C4-2B (cell line): ENCODE results near the gene SPDYC.
"Not testable (repeated sequence)": the region's sequence is repeated elsewhere in the genome, so short reads cannot be mapped to it uniquely, and the experiment has no call there.

Source experiments
- H3K27ac ChIP-seq: fragments of 450-650 bp; 2 replicates; pipeline ENCODE4 v1.5.1; 2017
- ZFX ChIP-seq: fragments of 450-650 bp; IDR thresholded peaks from 2 replicates; pipeline ENCODE4 v1.6.1; 2017
- TF ChIP-seq, protein P1 (sequence below): fragments of 450-650 bp; conservative IDR thresholded peaks from 2 replicates; pipeline ENCODE4 v1.5.1; 2017; ENCODE audit warnings: mild to moderate bottlenecking

The SPDYC gene

DNA sequence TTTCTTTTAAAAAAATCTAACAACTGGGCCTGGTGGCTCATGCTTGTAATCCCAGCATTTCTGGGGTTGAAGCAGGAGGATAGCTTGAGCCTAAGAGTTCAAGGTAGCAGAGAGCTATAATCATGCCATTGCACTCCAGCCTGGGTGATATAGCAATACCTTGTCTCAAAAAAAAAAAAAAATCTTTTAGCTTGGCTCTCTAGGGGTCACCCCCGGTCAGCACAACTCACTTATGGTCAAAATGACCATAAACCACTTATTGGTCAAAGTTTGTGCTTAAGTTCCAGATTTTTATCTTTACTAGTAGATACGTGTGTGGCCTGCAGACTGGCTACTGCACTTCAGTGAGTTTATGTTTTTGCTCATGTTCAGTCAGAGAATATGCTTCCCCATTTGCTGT, 6.3 kb upstream of the SPDYC start:
- TF ChIP-seq, protein P1, sequence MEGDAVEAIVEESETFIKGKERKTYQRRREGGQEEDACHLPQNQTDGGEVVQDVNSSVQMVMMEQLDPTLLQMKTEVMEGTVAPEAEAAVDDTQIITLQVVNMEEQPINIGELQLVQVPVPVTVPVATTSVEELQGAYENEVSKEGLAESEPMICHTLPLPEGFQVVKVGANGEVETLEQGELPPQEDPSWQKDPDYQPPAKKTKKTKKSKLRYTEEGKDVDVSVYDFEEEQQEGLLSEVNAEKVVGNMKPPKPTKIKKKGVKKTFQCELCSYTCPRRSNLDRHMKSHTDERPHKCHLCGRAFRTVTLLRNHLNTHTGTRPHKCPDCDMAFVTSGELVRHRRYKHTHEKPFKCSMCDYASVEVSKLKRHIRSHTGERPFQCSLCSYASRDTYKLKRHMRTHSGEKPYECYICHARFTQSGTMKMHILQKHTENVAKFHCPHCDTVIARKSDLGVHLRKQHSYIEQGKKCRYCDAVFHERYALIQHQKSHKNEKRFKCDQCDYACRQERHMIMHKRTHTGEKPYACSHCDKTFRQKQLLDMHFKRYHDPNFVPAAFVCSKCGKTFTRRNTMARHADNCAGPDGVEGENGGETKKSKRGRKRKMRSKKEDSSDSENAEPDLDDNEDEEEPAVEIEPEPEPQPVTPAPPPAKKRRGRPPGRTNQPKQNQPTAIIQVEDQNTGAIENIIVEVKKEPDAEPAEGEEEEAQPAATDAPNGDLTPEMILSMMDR = no peak
- TF ChIP-seq ZFX = no peak

DNA sequence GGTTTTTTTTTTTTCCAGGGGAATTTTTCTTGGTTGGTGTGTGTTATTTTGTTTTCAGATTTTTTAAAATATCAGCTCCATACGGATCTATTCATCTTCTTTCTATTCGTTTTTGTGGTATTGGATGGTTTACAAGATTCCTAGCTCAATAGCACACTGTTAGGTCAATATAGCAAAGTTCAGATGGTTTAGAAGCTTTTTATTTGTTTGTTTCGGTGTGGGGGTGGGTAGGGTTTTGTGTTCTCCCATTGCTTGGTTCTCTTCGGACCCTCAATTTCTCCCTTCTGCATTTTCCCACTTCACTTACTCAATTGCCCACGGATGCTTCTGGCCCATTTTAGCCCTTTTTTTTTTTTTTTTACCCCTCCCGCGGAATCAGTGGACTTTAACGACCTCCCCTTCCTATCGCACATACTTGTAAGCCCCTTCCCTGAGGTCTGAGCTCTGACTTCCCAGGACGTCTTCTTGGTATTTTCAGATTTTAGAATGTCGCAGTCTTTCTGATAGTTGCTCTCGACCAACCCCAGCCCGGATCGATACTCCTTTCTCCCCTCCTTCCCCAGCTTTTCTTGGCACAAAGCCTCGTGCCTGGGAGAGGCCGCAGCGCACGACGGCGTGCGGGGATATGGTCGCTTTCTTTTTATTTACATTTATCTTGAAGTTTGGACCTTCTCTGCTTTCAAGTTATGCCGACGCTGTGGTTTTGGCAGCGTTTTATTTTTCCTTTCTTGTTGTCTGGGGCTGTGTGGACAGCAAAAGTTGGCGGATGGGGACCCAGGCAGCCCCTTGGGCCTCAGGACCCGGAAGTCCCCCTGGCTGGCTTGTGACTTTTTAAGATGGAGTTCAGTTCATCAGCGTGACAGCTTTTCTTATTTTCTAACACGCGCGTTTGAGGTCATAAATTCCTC, 4.4 kb upstream of the SPDYC start:
- no peak overlapping the region for H3K27ac ChIP-seq
- TF ChIP-seq ZFX = no peak
- TF ChIP-seq, protein P1 = no peak

More for the DNA sequence above, 6.3 kb upstream of the SPDYC start:
- no peak overlapping the region for H3K27ac ChIP-seq

DNA sequence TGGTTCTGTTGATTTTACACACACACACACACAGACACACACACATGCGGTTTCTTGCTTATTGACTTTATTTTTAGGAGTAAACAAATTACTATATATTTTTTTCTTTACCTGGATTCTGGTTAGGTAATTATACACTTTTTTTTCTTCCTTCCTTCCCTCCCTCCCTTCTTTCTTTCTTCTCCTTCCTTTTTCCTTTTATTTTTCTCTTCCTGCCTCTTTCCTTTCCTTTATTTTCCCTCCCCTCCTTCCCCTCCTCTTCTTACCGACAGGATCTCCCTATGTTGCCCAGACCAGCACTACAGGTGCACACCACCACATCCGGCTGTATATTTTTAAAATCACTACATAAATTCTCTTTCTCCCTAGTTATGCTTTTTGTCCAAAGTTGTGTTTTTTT, 3.1 kb upstream of the SPDYC start:
- no peak overlapping the region for H3K27ac ChIP-seq
- no peak for TF ChIP-seq ZFX
- TF ChIP-seq, protein P1 = no peak

DNA sequence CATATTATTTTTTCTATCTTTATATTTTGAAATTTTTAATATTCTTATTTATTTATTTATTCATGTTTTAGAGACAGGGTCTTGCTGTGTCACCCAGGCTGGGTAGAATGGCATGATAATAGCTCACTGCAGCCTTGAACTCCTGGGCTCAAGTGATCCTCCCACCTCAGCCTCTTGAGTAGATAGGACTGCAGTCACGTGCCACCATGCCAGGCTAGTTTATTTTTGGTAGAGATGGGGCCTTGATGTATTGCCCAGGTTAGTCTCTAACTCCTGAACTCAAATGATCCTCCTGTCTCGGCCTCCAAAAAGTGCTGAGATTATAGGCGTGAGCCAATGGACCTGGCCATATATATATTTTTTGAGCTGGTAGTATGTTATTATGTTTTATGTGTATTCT, 2.4 kb upstream of the SPDYC start:
- no peak for TF ChIP-seq ZFX
- TF ChIP-seq, protein P1 = no peak
- H3K27ac ChIP-seq = no peak overlapping the region

DNA sequence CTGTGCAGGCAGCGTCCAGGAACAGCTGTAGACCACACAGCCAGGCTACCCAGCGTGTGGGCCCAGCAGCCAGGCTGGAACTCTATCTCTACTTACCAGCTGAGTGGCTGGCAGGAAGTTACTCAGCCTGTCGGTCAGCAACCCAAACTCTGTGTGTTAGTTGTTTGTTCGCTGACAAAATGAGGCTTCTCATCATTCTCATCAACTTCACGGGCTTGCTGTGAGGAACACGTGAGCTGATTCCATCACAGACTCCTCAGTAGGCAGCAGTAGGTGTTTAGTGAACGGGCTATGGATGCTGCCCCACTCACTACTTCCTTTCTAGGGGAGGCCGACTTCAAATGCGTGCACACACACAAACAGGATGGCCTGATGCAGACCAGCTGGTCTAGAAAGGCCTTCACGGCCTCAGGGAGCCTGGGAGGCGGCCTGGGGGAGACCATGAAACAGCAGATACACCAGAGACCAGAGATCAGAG, 830 bp upstream of the SPDYC start:
- TF ChIP-seq, protein P1 = no peak
- TF ChIP-seq ZFX = no peak

DNA sequence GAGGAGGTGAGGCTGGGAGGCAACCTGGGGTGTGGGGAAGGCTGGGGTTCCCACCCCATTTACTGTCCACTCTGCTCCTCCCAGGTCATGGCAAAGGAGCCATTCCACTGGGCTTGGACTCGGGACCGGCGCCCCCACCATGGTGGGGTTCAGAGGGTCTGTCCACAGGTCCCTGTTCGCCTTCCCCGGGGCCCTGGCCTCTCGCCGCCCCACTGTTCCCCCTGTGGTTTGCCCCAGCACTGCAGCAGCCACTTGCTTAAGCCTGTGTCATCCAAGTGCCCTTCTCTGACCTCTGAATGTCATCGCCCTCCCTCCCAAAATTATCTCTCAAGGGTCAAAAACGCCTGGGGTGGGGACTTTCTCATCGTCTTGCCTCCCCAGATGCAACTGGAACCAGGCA, 2.6 kb downstream of the SPDYC start:
- H3K27ac ChIP-seq = no peak overlapping the region
- TF ChIP-seq ZFX = no peak
- TF ChIP-seq, protein P1 = no peak

More for the DNA sequence above, 830 bp upstream of the SPDYC start:
- no peak overlapping the region for H3K27ac ChIP-seq

DNA sequence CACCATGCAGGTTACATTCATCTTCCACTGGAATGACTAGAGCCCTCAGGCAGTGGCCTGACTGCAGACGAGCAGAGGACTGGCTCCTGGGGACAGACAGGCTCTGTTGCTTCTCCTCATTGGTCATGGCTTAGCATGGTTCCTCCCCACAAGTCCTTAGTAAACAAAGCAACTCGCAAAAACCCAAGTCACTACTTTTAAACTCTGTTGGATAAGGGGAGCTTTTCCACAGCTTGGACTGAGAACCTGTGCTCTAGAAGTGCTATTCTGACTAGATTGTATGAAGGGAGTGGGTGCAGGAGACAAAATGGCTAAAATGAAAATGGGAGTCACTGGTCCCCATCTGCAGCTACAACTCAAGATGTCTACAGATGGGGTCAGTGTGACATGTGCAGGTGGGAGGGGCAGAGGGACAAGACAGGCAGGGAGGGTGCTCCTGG, 4.6 kb downstream of the SPDYC start:
- not testable (repeated sequence) for H3K27ac ChIP-seq
